Esophagus (tissue), 2 donors: ENCODE data around the gene FKBP14. TPM values are rescaled to one million over a fixed set of nuclear protein-coding genes. Genes with fewer than 3 reads are reported as not detected.

Experiments used
- H3K27ac ChIP-seq, 2 donors: one replicate each; pipeline ENCODE4 v1.5.1; 2013; ENCODE audit warnings: low read depth in 2 of 2, mild to moderate bottlenecking in 2 of 2, inconsistent platforms in 1 of 2, low read length in 1 of 2, moderate library complexity in 1 of 2
- H3K27me3 ChIP-seq, 2 donors: one replicate each; pipeline ENCODE4 v1.6.1; 2013; ENCODE audit warnings: low read length in 2 of 2, control low read depth in 1 of 2, mild to moderate bottlenecking in 1 of 2; ENCODE audit not compliant: insufficient read depth in 2 of 2, control insufficient read depth in 1 of 2
- H3K36me3 ChIP-seq, 2 donors: one replicate each; pipeline ENCODE4 v1.6.1; 2013; ENCODE audit warnings: low read length in 1 of 2; ENCODE audit not compliant: control insufficient read depth in 2 of 2, insufficient read depth in 2 of 2
- H3K4me1 ChIP-seq, 2 donors: one replicate each; pipeline ENCODE4 v1.6.1; 2013; ENCODE audit warnings: low read length in 1 of 2; ENCODE audit not compliant: control insufficient read depth in 2 of 2, insufficient read depth in 2 of 2
- H3K4me3 ChIP-seq, 2 donors: one replicate each; pipeline ENCODE4 v1.5.1; 2013; ENCODE audit warnings: low read length in 2 of 2, mild to moderate bottlenecking in 2 of 2, low read depth in 1 of 2, moderate library complexity in 1 of 2
- H3K9me3 ChIP-seq, 2 donors: one replicate each; pipeline ENCODE4 v1.6.1; 2013; ENCODE audit warnings: mild to moderate bottlenecking in 2 of 2, low read depth in 1 of 2, low read length in 1 of 2, moderate library complexity in 1 of 2; ENCODE audit not compliant: control insufficient read depth in 2 of 2, insufficient read depth in 1 of 2
- WGBS, 2 donors: extraction: QIAGEN DNeasy Blood & Tissue Kit; methylation state at CpG; one replicate each; pipeline ENCODE4 v1.1.7; 2013; 5-methylcytosine and 5-hydroxymethylcytosine counted together
- polyA plus RNA-seq, 2 donors: library from polyadenylated mRNA; stranded (reverse); fragments of 200-250 nt; gene quantifications; one replicate each; pipeline ENCODE4 v1.2.3, GENCODE V29; 2013
- donor health status: healthy with polysubstance abuse.
- donor health status: Bipolar disorder and iron deficiency.

FKBP14 gene
- polyA plus RNA-seq, 2 donors = 1.9 to 3.0 TPM

GRCh38 chr7:30038196-30038980, 11.9 kb upstream of the FKBP14 start:
- Histone ChIP-seq H3K27ac (no peak overlapping the region), H3K36me3 (no peaks in the 10 kb centered on the region), H3K27me3 (no peaks in the 10 kb centered on the region), H3K4me3 (no peak overlapping the region), H3K4me1 (no peaks in the 10 kb centered on the region), H3K9me3 (no peaks in the 10 kb centered on the region)
- WGBS, 2 donors = 78 to 87% methylated on average over 3 of the region's 3 CpGs

DNA sequence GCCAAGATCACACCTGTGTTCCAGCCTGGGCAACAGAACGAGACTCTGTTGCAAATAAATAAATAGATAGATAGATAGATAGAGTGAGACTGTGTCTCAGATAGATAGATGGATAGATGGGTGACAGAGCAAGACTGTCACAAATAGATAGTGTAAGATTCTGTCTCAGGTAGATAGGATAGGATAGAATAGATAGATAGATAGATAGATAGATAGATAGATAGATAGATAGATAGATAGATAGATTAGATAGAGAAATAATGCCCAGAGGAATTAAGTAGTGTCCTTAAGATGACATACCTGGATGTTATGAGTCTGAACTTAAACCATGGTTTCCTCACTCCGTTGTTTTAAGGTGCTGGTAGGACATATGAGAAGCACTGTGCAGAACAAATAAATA, 9.7 kb upstream of the FKBP14 start:
- H3K27me3 ChIP-seq = no peaks in the 10 kb centered on the region
- no peaks in the 10 kb centered on the region for H3K9me3 ChIP-seq
- 88% methylated on average over 2 of the region's 2 CpGs for WGBS, 2 donors
- H3K27ac ChIP-seq = no peak overlapping the region
- H3K36me3 ChIP-seq = no peaks in the 10 kb centered on the region
- no peak overlapping the region for H3K4me3 ChIP-seq
- H3K4me1 ChIP-seq = peaks cover 0 to 2% of the 10 kb centered on the region in 2 donors

- Histone ChIP-seq H3K4me3 (no peak overlapping the region), H3K9me3 (no peaks in the 10 kb centered on the region), H3K27me3 (no peaks in the 10 kb centered on the region), H3K27ac (no peak overlapping the region), H3K4me1 (peaks cover 2 to 3% of the 10 kb centered on the region in 2 donors), H3K36me3 (no peaks in the 10 kb centered on the region)
- 92 to 94% methylated on average over 3 of the region's 3 CpGs for WGBS, 2 donors
Measured at GRCh38 chr7:30034501-30034900, 8.0 kb upstream of the FKBP14 start.

DNA sequence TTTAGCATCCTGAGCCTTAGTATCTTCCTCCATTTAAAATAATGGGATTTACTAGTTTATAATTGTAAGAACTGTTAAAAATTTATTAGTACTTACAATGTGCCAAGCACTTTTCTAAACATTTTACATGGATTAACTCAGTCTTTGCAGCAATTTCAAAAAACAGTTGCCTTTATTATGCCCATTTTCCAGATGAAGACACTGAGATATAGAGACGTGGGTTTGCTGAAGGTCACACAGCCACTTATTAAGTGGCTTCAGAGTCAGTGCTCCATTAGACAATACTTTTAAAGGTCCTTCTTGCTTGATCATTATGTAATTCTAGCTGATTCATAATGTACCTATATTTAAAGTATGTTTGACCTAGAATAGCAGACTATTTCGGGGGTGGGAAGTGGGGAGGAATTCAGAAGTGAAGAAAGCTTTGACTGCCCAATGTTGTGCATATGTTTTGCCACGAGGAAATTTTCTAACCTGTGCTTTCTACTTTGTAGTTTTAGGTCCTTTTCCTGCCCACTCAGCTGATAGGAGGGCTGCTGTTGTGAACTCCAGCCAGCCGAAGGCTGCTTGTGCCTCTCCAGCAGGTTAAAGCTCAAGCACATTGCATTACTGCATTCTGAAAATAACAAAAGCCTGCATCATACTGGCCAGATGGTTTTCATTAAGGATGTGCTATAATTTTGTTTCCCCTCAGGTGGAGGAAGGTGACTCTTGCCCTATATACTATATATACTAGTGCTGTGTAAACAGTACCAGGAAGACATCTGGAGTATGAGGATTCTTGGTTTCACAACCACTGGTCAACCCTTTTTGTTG, 6.0 kb upstream of the FKBP14 start:
- Histone ChIP-seq H3K4me1 (peaks cover 2 to 3% of the 10 kb centered on the region in 2 donors), H3K27me3 (no peaks in the 10 kb centered on the region), H3K36me3 (no peaks in the 10 kb centered on the region), H3K4me3 (no peak overlapping the region), H3K9me3 (no peaks in the 10 kb centered on the region), H3K27ac (no peak overlapping the region)
- 58 to 68% methylated on average over 4 of the region's 4 CpGs for WGBS, 2 donors

GRCh38 chr7:30029696-30030095, 3.2 kb upstream of the FKBP14 start:
- Histone ChIP-seq H3K4me3 (peak overlapping the region in 1 of 2 donors; percentile 79), H3K27me3 (no peaks in the 10 kb centered on the region), H3K9me3 (no peaks in the 10 kb centered on the region), H3K4me1 (peaks cover 2 to 3% of the 10 kb centered on the region in 2 donors), H3K27ac (no peak overlapping the region), H3K36me3 (no peaks in the 10 kb centered on the region)
- 17 to 24% methylated on average over 6 of the region's 6 CpGs for WGBS, 2 donors

DNA sequence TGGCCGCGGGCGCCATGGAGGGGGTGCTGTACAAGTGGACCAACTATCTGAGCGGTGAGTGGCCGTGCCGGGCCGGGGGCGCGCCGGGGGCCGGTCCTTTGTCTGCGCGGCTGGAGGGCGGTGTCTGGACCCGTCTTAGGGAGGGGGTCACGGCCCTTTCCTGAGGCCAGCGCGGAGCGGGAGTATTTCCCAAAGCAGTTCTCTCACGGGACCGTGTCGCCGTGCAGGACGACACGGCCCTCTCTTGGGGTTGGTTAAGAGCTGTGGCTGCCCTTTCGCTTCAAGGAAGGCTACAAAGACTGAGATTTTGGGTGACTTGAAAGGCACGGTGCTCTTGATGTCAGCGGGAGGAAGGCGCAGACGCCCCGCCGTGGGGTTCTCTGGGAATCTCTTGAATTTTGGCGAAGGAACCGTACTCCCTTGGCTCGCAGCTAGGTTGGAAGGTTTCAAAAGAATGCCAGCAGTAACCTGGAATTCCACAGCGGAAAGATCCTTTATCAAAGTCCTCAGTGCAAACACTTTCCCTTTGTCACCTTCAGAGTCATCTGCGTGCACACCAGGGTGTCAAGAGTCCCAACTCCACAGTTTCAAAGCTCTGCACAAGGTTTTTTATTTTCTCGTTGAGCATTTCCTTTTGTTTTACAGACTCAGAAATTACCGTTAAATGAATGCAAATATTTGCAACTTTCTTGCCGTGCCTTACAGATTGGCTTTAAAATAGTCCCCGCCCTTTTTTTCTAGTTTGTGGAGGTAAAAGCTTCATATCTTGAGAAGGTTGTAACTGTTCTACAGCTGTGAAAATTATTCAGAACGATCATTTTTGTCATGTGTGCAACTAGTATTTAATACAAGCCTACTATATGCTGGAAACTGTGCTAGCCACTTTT, 2.5 kb upstream of the FKBP14 start:
- H3K27ac ChIP-seq = peak overlapping the region; percentile 89 to 91
- H3K36me3 ChIP-seq = no peaks in the 10 kb centered on the region
- H3K4me3 ChIP-seq = peak overlapping the region; percentile 79 to 84
- peaks cover 2 to 3% of the 10 kb centered on the region in 2 donors for H3K4me1 ChIP-seq
- no peaks in the 10 kb centered on the region for H3K9me3 ChIP-seq
- no peaks in the 10 kb centered on the region for H3K27me3 ChIP-seq
- WGBS, 2 donors = 0 to 1% methylated on average over 38 to 42 of the region's 42 CpGs

DNA sequence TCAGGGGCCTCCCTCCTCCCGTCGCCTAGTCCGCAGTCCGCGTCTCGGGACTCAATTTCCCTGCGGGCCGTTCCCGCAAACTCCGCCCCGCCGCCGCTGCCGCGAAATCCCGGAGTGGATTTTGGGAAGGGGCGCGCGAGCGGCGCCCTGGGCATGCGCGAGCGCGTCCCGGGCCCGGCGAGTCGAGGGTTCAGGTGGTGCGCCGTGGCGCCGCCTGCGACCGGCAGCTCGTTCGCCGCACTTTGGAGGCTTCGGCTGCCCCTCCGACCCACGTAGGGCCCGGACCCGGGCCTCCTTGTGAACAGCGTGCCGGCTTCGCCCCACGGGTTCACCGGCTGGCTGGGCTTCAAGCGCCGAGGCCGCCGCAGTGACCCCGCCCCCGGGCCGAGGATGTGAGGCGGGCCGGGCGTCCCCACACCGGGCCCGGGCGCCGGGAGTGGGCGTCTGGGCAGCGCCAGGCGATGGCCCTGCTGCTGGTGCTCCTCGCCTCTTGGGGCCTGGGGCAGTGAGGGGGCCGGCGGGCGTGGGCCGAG, 1.8 kb upstream of the FKBP14 start, which contains the start of gene PLEKHA8:
Gene PLEKHA8, plus strand, starts transcription at position 197 of the 533 bp plus-strand sequence. CDS start 351 bp downstream, outside the sequence.
- Histone ChIP-seq H3K36me3 (no peaks in the 10 kb centered on the region), H3K4me1 (peaks cover 2 to 3% of the 10 kb centered on the region in 2 donors), H3K9me3 (no peaks in the 10 kb centered on the region), H3K27ac (peak within 1 kb of the TSS; percentile 89 to 91), H3K27me3 (no peaks in the 10 kb centered on the region), H3K4me3 (peak within 1 kb of the TSS; percentile 79 to 84)
- WGBS, 2 donors = 0% methylated on average over 49 to 70 of the region's 70 CpGs

GRCh38 chr7:30027740-30028215, 1.3 kb upstream of the FKBP14 start:
- H3K4me1 ChIP-seq = peaks cover 2 to 3% of the 10 kb centered on the region in 2 donors

GRCh38 chr7:30027065-30027456, 559 bp upstream of the FKBP14 start:
- Histone ChIP-seq H3K27me3 (no peaks in the 10 kb centered on the region), H3K27ac (peak overlapping the region; percentile 84 to 94), H3K36me3 (no peaks in the 10 kb centered on the region), H3K4me1 (peaks cover 2 to 3% of the 10 kb centered on the region in 2 donors), H3K4me3 (peak overlapping the region; percentile 52 to 79), H3K9me3 (no peaks in the 10 kb centered on the region)
- WGBS, 2 donors = 0% methylated on average over 10 of the region's 10 CpGs

More at GRCh38 chr7:30027740-30028215, 1.3 kb upstream of the FKBP14 start:
- no peaks in the 10 kb centered on the region for H3K9me3 ChIP-seq
- no peaks in the 10 kb centered on the region for H3K36me3 ChIP-seq
- WGBS, 2 donors = 2% methylated on average over 9 of the region's 9 CpGs
- H3K27ac ChIP-seq = peak overlapping the region; percentile 89 to 91
- no peaks in the 10 kb centered on the region for H3K27me3 ChIP-seq
- peak overlapping the region; percentile 79 to 84 for H3K4me3 ChIP-seq
